Measurements from ENCODE around the gene ZDHHC20. TPM values are rescaled to one million over a fixed set of nuclear protein-coding genes. Genes with fewer than 3 reads are reported as not detected.

The ZDHHC20 gene
- total and polyA plus RNA-seq, 2 experiments from 2014 or later = 25.2 to 132 TPM

GRCh38 chr13:21342699-21343442 lies 116.2 kb downstream of the ZDHHC20 start:
- Histone ChIP-seq H3K4me3 (no peak overlapping the region), H4K20me1 (ENCODE audit: insufficient read depth, poor library complexity, severe bottlenecking) (no peaks in the 10 kb centered on the region), H3K36me3 (replicated peaks; ENCODE audit: insufficient read depth, low read depth) (no peaks in the 10 kb centered on the region), H3K9me3 (ENCODE audit: low read depth) (no peaks in the 10 kb centered on the region), H2AFZ (no peak overlapping the region), H3K27me3 (no peaks in the 10 kb centered on the region), H3K4me2 (no peak overlapping the region), H3K4me1 (ENCODE audit: insufficient read depth) (no peaks in the 10 kb centered on the region), H3K9me2 (replicated peaks; ENCODE audit: insufficient read depth) (no peaks in the 10 kb centered on the region), H3K79me2 (no peaks in the 10 kb centered on the region), H3K27ac (no peak overlapping the region)
- WGBS (ENCODE audit: low lambda C conversion rate, missing lambda C conversion rate) = 84% methylated on average over 5 of the region's 5 CpGs
- TF ChIP-seq CTCF (IDR thresholded peaks at IDR 0.05; ENCODE audit: poor library complexity) (no peak), EZH2phosphoT487 (IDR thresholded peaks at IDR 0.05; ENCODE audit: low read depth, severe bottlenecking, unreplicated experiment) (no peak), EZH2 (IDR thresholded peaks at IDR 0.05; ENCODE audit: borderline replicate concordance) (no peak)
- DNase-seq (ENCODE audit: low spot score) = no peak

- Histone ChIP-seq H3K4me2 (no peak overlapping the region), H3K4me3 (no peak overlapping the region), H3K27ac (no peak overlapping the region), H4K20me1 (ENCODE audit: insufficient read depth, poor library complexity, severe bottlenecking) (no peaks in the 10 kb centered on the region), H3K4me1 (ENCODE audit: insufficient read depth) (no peaks in the 10 kb centered on the region), H3K9me2 (replicated peaks; ENCODE audit: insufficient read depth) (no peaks in the 10 kb centered on the region), H3K36me3 (replicated peaks; ENCODE audit: insufficient read depth, low read depth) (no peaks in the 10 kb centered on the region), H3K79me2 (no peaks in the 10 kb centered on the region), H2AFZ (no peak overlapping the region), H3K27me3 (no peaks in the 10 kb centered on the region), H3K9me3 (ENCODE audit: low read depth) (no peaks in the 10 kb centered on the region)
- TF ChIP-seq EZH2phosphoT487 (IDR thresholded peaks at IDR 0.05; ENCODE audit: low read depth, severe bottlenecking, unreplicated experiment) (no peak), CTCF (IDR thresholded peaks at IDR 0.05; ENCODE audit: poor library complexity) (no peak), EZH2 (IDR thresholded peaks at IDR 0.05; ENCODE audit: borderline replicate concordance) (no peak)
- DNase-seq (ENCODE audit: low spot score) = no peak
- WGBS (ENCODE audit: low lambda C conversion rate, missing lambda C conversion rate) = 85% methylated on average over 19 of the region's 19 CpGs
These were observed 117.3 kb downstream of the ZDHHC20 start for GRCh38 chr13:21341637-21342422.

GRCh38 chr13:21338639-21339278 lies 120.3 kb downstream of the ZDHHC20 start:
- Histone ChIP-seq H3K79me2 (no peaks in the 10 kb centered on the region), H4K20me1 (ENCODE audit: insufficient read depth, poor library complexity, severe bottlenecking) (no peaks in the 10 kb centered on the region), H3K4me1 (ENCODE audit: insufficient read depth) (no peaks in the 10 kb centered on the region), H3K27ac (no peak overlapping the region), H3K9me2 (replicated peaks; ENCODE audit: insufficient read depth) (no peaks in the 10 kb centered on the region), H3K4me3 (no peak overlapping the region), H3K4me2 (no peak overlapping the region), H2AFZ (no peak overlapping the region), H3K27me3 (no peaks in the 10 kb centered on the region), H3K9me3 (ENCODE audit: low read depth) (no peaks in the 10 kb centered on the region), H3K36me3 (replicated peaks; ENCODE audit: insufficient read depth, low read depth) (no peaks in the 10 kb centered on the region)
- DNase-seq (ENCODE audit: low spot score) = no peak
- WGBS (ENCODE audit: low lambda C conversion rate, missing lambda C conversion rate) = 11% methylated on average over 4 of the region's 4 CpGs
- no peak for TF ChIP-seq EZH2phosphoT487 (IDR thresholded peaks at IDR 0.05; ENCODE audit: low read depth, severe bottlenecking, unreplicated experiment)
- no peak for TF ChIP-seq CTCF (IDR thresholded peaks at IDR 0.05; ENCODE audit: poor library complexity)
- no peak for TF ChIP-seq EZH2 (IDR thresholded peaks at IDR 0.05; ENCODE audit: borderline replicate concordance)
